SK-N-SH treated with all-trans-retinoic acid at 6 μM for 48 hours (cell line): ENCODE measurements around the gene ZNF805.
"Not testable (repeated sequence)": the region's sequence is repeated elsewhere in the genome, so short reads cannot be mapped to it uniquely, and the experiment has no call there.

Source experiments
- ATAC-seq: fragments of 200-7000 bp; cut with Tn5 transposase; 3 replicates; pipeline ENCODE4 v1.9.1; 2020; ENCODE audit warnings: mild to moderate bottlenecking, moderate library complexity
- ARNTL ChIP-seq: fragments of 450-650 bp; formaldehyde crosslinking; IDR thresholded peaks from 2 replicates; pipeline ENCODE4 v1.5.0; 2020; ENCODE audit warnings: low read depth, mild to moderate bottlenecking, moderate library complexity, borderline replicate concordance
- BACH2 ChIP-seq: fragments of 250-450 bp; sonication (Bioruptor Pico); IDR thresholded peaks from 2 replicates; pipeline ENCODE4 v1.9.0; 2021; ENCODE audit warnings: mild to moderate bottlenecking, borderline replicate concordance
- CSDC2 ChIP-seq: fragments of 250-450 bp; sonication (Bioruptor Pico); IDR thresholded peaks from 2 replicates; pipeline ENCODE4 v1.5.0; 2020; ENCODE audit warnings: mild to moderate bottlenecking, moderate library complexity
- GLIS3 ChIP-seq: fragments of 250-450 bp; sonication (Bioruptor Pico); IDR thresholded peaks from 2 replicates; pipeline ENCODE4 v1.5.0; 2020; ENCODE audit warnings: mild to moderate bottlenecking, moderate library complexity
- ISL1 ChIP-seq: fragments of 250-450 bp; sonication (Bioruptor Pico); IDR thresholded peaks from 2 replicates; pipeline ENCODE4 v2.1.2; 2022; ENCODE audit warnings: mild to moderate bottlenecking, moderate library complexity
- OSR1 ChIP-seq: fragments of 250-450 bp; sonication (Bioruptor Pico); IDR thresholded peaks from 2 replicates; pipeline ENCODE4 v1.8.0; 2022; ENCODE audit warnings: moderate library complexity, mild to moderate bottlenecking, inconsistent platforms
- PPARA ChIP-seq: fragments of 250-450 bp; sonication (Bioruptor Pico); IDR thresholded peaks from 2 replicates; pipeline ENCODE4 v1.5.0; 2020; ENCODE audit warnings: mild to moderate bottlenecking, borderline replicate concordance
- RARB ChIP-seq: fragments of 250-450 bp; sonication (Bioruptor Pico); IDR thresholded peaks from 2 replicates; pipeline ENCODE4 v1.8.0; 2021; ENCODE audit warnings: mild to moderate bottlenecking, moderate library complexity
- TCF4 ChIP-seq: fragments of 250-450 bp; sonication (Bioruptor Pico); IDR thresholded peaks from 2 replicates; pipeline ENCODE4 v1.8.0; 2021; ENCODE audit warnings: mild to moderate bottlenecking, moderate library complexity, borderline replicate concordance
- TOX ChIP-seq: fragments of 250-450 bp; sonication (Bioruptor Pico); IDR thresholded peaks from 2 replicates; pipeline ENCODE4 v1.8.0; 2021; ENCODE audit warnings: mild to moderate bottlenecking, moderate library complexity, borderline replicate concordance
- ZC3H10 ChIP-seq: fragments of 250-450 bp; sonication (Bioruptor Pico); IDR thresholded peaks from 2 replicates; pipeline ENCODE4 v1.5.1; 2021; ENCODE audit warnings: mild to moderate bottlenecking, moderate library complexity
- ZFP3 ChIP-seq: fragments of 250-450 bp; sonication (Bioruptor Pico); IDR thresholded peaks from 2 replicates; pipeline ENCODE4 v1.5.0; 2020; ENCODE audit warnings: mild to moderate bottlenecking, moderate library complexity
- ZNF565 ChIP-seq: fragments of 450-650 bp; formaldehyde crosslinking; conservative IDR thresholded peaks from 2 replicates; pipeline ENCODE4 v1.5.0; 2020; ENCODE audit warnings: low read depth, mild to moderate bottlenecking, moderate library complexity
- ZNF70 ChIP-seq: fragments of 450-650 bp; formaldehyde crosslinking; IDR thresholded peaks from 2 replicates; pipeline ENCODE4 v1.5.0; 2020; ENCODE audit warnings: mild to moderate bottlenecking, moderate library complexity
- TF ChIP-seq, protein P1 (sequence below): fragments of 250-450 bp; sonication (Bioruptor Pico); IDR thresholded peaks from 2 replicates; pipeline ENCODE4 v1.5.0; 2020; ENCODE audit warnings: mild to moderate bottlenecking, moderate library complexity
- TF ChIP-seq, protein P2 (sequence below): fragments of 250-450 bp; sonication (Bioruptor Pico); IDR thresholded peaks from 2 replicates; pipeline ENCODE4 v1.5.1; 2021; ENCODE audit warnings: mild to moderate bottlenecking, moderate library complexity

The ZNF805 gene

GRCh38 chr19:57192077-57192420 is 48.4 kb upstream of the ZNF805 start (continued):
- no peak for TF ChIP-seq PPARA
- TF ChIP-seq, all 23 proteins: peak for 0

- ATAC-seq, result no peak
- TF ChIP-seq, protein P1, sequence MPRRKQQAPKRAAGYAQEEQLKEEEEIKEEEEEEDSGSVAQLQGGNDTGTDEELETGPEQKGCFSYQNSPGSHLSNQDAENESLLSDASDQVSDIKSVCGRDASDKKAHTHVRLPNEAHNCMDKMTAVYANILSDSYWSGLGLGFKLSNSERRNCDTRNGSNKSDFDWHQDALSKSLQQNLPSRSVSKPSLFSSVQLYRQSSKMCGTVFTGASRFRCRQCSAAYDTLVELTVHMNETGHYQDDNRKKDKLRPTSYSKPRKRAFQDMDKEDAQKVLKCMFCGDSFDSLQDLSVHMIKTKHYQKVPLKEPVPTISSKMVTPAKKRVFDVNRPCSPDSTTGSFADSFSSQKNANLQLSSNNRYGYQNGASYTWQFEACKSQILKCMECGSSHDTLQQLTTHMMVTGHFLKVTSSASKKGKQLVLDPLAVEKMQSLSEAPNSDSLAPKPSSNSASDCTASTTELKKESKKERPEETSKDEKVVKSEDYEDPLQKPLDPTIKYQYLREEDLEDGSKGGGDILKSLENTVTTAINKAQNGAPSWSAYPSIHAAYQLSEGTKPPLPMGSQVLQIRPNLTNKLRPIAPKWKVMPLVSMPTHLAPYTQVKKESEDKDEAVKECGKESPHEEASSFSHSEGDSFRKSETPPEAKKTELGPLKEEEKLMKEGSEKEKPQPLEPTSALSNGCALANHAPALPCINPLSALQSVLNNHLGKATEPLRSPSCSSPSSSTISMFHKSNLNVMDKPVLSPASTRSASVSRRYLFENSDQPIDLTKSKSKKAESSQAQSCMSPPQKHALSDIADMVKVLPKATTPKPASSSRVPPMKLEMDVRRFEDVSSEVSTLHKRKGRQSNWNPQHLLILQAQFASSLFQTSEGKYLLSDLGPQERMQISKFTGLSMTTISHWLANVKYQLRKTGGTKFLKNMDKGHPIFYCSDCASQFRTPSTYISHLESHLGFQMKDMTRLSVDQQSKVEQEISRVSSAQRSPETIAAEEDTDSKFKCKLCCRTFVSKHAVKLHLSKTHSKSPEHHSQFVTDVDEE, result no peak
- TF ChIP-seq CSDC2 (CRISPR knock-in tag) (no peak), ISL1 (CRISPR knock-in tag) (no peak)
- TF ChIP-seq, protein P2, sequence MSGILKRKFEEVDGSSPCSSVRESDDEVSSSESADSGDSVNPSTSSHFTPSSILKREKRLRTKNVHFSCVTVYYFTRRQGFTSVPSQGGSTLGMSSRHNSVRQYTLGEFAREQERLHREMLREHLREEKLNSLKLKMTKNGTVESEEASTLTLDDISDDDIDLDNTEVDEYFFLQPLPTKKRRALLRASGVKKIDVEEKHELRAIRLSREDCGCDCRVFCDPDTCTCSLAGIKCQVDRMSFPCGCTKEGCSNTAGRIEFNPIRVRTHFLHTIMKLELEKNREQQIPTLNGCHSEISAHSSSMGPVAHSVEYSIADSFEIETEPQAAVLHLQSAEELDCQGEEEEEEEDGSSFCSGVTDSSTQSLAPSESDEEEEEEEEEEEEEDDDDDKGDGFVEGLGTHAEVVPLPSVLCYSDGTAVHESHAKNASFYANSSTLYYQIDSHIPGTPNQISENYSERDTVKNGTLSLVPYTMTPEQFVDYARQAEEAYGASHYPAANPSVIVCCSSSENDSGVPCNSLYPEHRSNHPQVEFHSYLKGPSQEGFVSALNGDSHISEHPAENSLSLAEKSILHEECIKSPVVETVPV (CRISPR knock-in tag), result no peak
These were observed 47.4 kb upstream of the ZNF805 start for GRCh38 chr19:57192993-57193392.

GRCh38 chr19:57197874-57198273 is 42.6 kb upstream of the ZNF805 start:
- not testable (repeated sequence) for ATAC-seq

DNA sequence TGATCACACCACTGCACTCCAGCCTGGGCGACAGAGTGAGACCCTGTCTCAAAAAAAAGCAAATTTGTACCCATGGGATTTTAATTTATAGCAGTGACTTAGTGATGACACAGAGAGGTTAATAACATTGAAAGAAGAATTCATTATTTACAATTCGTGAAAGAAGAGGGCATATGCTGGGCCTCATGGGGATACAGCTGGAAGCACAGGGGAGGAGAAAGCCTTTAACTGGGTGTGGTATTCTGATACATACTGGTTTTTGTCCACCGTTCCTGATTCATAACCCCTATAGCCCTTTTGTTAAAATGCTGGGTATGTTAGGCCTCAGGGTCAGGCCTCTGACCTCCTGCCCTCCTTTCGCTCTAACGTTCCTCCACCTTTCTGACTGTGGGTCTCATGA is 38.3 kb upstream of the ZNF805 start:
- TF ChIP-seq TOX, result no peak
- no peak for TF ChIP-seq TCF4 (CRISPR knock-in tag)
- no peak for TF ChIP-seq RARB (CRISPR knock-in tag)
- no peak for TF ChIP-seq ZFP3 (CRISPR knock-in tag)
- TF ChIP-seq ZNF565 (CRISPR knock-in tag), result no peak
- no peak for TF ChIP-seq ISL1 (CRISPR knock-in tag)
- ATAC-seq, result no peak

DNA sequence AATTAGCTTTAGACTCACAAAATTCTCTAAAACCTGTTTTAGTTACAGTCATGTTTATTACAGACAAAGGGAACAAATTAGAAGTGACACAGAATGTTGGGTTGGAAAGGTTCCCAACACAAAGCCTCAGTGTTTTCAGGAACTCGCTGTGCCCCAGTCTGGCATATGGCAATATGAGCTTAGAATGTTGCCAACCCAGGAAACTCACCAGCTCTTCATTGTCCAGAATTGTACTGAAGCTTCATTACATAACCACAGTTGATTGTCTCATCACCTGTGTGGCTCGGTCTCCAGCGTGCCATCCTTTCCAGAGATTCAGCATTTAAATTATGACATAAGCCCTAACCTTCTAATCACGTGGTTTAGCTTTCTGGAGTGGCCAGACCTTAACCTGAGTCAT is 30.1 kb upstream of the ZNF805 start:
- no peak for ATAC-seq
- no peak for TF ChIP-seq OSR1 (CRISPR knock-in tag)
- no peak for TF ChIP-seq ISL1 (CRISPR knock-in tag)
- TF ChIP-seq ZNF70, result no peak
- TF ChIP-seq BACH2 (CRISPR knock-in tag), result no peak
- TF ChIP-seq, protein P2 (CRISPR knock-in tag), result no peak
- TF ChIP-seq ZC3H10, result no peak
- TF ChIP-seq RARB (CRISPR knock-in tag), result no peak
- no peak for TF ChIP-seq ZNF565 (CRISPR knock-in tag)

- no peak for ATAC-seq
- no peak for TF ChIP-seq ARNTL (CRISPR knock-in tag)
- TF ChIP-seq, protein P1, result no peak
- no peak for TF ChIP-seq TCF4 (CRISPR knock-in tag)
- TF ChIP-seq ZFP3 (CRISPR knock-in tag), result no peak
- TF ChIP-seq GLIS3 (CRISPR knock-in tag), result no peak
These were observed 28.3 kb upstream of the ZNF805 start for GRCh38 chr19:57212109-57212508.
